ENCODE measurements around the gene FAM20C. TPM values are rescaled to one million over a fixed set of nuclear protein-coding genes. Genes with fewer than 3 reads are reported as not detected.

FAM20C gene
- total and polyA plus RNA-seq, 10 of the 15 experiments (the other 5 are each of a cell fraction or from before 2014, with no cell fraction given): 0.44 TPM; not detected in 9

DNA sequence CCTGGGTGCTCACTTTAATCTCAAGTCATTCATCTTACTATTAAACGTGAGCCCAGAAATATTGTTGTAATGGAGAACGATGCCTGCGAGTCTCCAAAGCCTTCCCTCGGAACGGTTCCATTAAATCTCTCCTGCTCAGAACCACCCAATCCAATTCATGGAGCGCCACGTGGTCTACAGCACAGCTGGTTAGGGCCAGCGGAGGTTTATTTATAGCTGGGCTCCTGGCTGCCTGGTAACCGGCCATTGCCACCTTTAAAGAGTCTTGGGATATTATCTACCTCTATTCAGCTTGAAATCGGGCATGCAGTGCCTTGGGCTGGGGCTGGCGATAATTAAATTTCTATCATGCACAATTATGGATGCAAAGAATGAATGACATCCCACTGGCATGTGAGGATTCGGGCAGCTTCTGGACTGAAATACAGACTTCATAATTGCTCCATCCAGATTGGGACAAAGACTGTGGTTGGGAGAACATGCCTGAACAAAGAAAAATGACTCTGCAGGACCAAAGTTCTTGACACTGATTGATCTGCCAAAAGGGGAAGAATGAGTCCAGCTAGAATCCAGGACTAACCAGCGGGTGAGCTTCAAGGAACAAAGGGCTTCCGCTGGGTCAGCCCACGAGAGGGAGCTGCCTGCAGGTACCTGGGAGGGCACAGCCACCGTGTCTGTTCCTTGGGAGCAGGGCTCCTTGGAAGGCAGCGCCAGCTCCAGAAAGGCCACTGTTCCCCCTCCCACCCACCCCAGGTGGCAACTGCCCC lies 7.3 kb downstream of the FAM20C start:
- H3K27me3 ChIP-seq (replicated peaks in 1 of 2; ENCODE audit: control insufficient read depth in 2 of 2, insufficient read depth in 2 of 2, low read length in 1 of 2): no peaks in the 10 kb centered on the region
- intact Hi-C loops (cut with micrococcal nuclease; ENCODE audit: unreplicated experiment): no loop called here
- H3K4me1 ChIP-seq (ENCODE audit: control insufficient read depth, insufficient read depth, low read length): no peaks in the 10 kb centered on the region
- ChIA-PET SMC1A (ENCODE audit: uncharacterized antibody, unreplicated experiment) (no interaction called here), CTCF (no interaction called here), RAD21 (ENCODE audit: unreplicated experiment) (no interaction called here), POLR2A (no interaction called here)
- H3K9me3 ChIP-seq (replicated peaks; ENCODE audit: control insufficient read depth, insufficient read depth, low read length): no peaks in the 10 kb centered on the region; the same call in 2 of the 3 replicates
- H3K27ac ChIP-seq (ENCODE audit: control insufficient read depth, insufficient read depth): no peak overlapping the region
- H4K20me1 ChIP-seq (ENCODE audit: control insufficient read depth, insufficient read depth): no peaks in the 10 kb centered on the region
- no peaks in the 10 kb centered on the region for H3K79me2 ChIP-seq (ENCODE audit: control insufficient read depth, insufficient read depth, low read length)
- H2AFZ ChIP-seq (ENCODE audit: control insufficient read depth, low read depth, low read length): no peak overlapping the region
- ATAC-seq (no peak), DNase-seq (ENCODE audit: low read depth, low spot score) (no peak), FAIRE-seq (no peak)
- 40% methylated on average over 17 of the region's 17 CpGs for WGBS (ENCODE audit: insufficient coverage, insufficient replicate concordance, low lambda C conversion rate, missing lambda C conversion rate)
- in situ Hi-C loops (cut with MboI): no loop called here
- H3K36me3 ChIP-seq (ENCODE audit: control insufficient read depth in 2 of 2, insufficient read depth in 2 of 2, low read length in 1 of 2): no peaks in the 10 kb centered on the region
- no peak for TF ChIP-seq ATF3 (IDR thresholded peaks at IDR 0.05; ENCODE audit: borderline replicate concordance, extremely low read depth, low read depth, low read length)
- TF ChIP-seq GATAD2B (conservative IDR thresholded peaks at IDR 0.05; ENCODE audit: low read depth): no peak
- no peak for TF ChIP-seq RFX5 (IDR thresholded peaks at IDR 0.05; ENCODE audit: low read depth, low read length)
- no peak for TF ChIP-seq CHD2 (IDR thresholded peaks at IDR 0.05; ENCODE audit: borderline replicate concordance, low read depth, low read length)
- TF ChIP-seq, protein P1, sequence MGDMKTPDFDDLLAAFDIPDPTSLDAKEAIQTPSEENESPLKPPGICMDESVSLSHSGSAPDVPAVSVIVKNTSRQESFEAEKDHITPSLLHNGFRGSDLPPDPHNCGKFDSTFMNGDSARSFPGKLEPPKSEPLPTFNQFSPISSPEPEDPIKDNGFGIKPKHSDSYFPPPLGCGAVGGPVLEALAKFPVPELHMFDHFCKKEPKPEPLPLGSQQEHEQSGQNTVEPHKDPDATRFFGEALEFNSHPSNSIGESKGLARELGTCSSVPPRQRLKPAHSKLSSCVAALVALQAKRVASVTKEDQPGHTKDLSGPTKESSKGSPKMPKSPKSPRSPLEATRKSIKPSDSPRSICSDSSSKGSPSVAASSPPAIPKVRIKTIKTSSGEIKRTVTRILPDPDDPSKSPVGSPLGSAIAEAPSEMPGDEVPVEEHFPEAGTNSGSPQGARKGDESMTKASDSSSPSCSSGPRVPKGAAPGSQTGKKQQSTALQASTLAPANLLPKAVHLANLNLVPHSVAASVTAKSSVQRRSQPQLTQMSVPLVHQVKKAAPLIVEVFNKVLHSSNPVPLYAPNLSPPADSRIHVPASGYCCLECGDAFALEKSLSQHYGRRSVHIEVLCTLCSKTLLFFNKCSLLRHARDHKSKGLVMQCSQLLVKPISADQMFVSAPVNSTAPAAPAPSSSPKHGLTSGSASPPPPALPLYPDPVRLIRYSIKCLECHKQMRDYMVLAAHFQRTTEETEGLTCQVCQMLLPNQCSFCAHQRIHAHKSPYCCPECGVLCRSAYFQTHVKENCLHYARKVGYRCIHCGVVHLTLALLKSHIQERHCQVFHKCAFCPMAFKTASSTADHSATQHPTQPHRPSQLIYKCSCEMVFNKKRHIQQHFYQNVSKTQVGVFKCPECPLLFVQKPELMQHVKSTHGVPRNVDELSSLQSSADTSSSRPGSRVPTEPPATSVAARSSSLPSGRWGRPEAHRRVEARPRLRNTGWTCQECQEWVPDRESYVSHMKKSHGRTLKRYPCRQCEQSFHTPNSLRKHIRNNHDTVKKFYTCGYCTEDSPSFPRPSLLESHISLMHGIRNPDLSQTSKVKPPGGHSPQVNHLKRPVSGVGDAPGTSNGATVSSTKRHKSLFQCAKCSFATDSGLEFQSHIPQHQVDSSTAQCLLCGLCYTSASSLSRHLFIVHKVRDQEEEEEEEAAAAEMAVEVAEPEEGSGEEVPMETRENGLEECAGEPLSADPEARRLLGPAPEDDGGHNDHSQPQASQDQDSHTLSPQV (IDR thresholded peaks at IDR 0.05): no peak
- TF ChIP-seq NFXL1 (IDR thresholded peaks at IDR 0.05; ENCODE audit: borderline replicate concordance): no peak
- TF ChIP-seq ZNF384 (IDR thresholded peaks at IDR 0.05; ENCODE audit: borderline replicate concordance, low read depth, low read length): no peak
- no peak for TF ChIP-seq ATF7 (IDR thresholded peaks at IDR 0.05; ENCODE audit: low read depth)
- no peak for TF ChIP-seq EGR1 (IDR thresholded peaks at IDR 0.05; ENCODE audit: borderline replicate concordance in 1 of 2, low read depth in 2 of 2, low read length in 2 of 2)
- no TSS peak for BruUV-seq (replicated peaks)
- no peak overlapping the region for H3K9ac ChIP-seq (ENCODE audit: control insufficient read depth, insufficient read depth, low read length)
- no peak overlapping the region for H3K4me3 ChIP-seq
- no peak overlapping the region for H3K4me2 ChIP-seq (ENCODE audit: control insufficient read depth, insufficient read depth)
